Astrocyte (in vitro differentiated cells and primary cell): ENCODE data around the gene TGDS. TPM values are rescaled to one million over a fixed set of nuclear protein-coding genes. Genes with fewer than 3 reads are reported as not detected.

ENCODE experiments used
- DNase-seq: peaks from one replicate; pipeline ENCODE4 v3.0.0-alpha.2; 2010; ENCODE audit warnings: low read depth
- FAIRE-seq: peaks from 2 replicates; lab custom pipeline; 2011; peaks lifted over from hg19 to GRCh38; lab: Jason Lieb, UNC
- H2AFZ ChIP-seq: 2 replicates; pipeline ENCODE4 v1.6.0; 2012; ENCODE audit warnings: low read depth, low read length, inconsistent platforms
- H3K27ac ChIP-seq: 2 replicates; pipeline ENCODE4 v1.5.1; 2011; ENCODE audit warnings: low read depth, low read length, inconsistent platforms
- H3K27me3 ChIP-seq: 2 replicates; pipeline ENCODE4 v1.6.0; 2011; ENCODE audit warnings: low read length, inconsistent platforms; ENCODE audit not compliant: insufficient read depth
- H3K36me3 ChIP-seq: 2 replicates; pipeline ENCODE4 v1.5.1; 2011; ENCODE audit warnings: low read length, inconsistent platforms; ENCODE audit not compliant: insufficient read depth
- H3K4me1 ChIP-seq: 2 replicates; pipeline ENCODE4 v1.5.1; 2011; ENCODE audit warnings: low read length, inconsistent platforms; ENCODE audit not compliant: insufficient read depth
- H3K4me2 ChIP-seq: 2 replicates; pipeline ENCODE4 v1.6.0; 2012; ENCODE audit warnings: low read length, inconsistent platforms
- H3K4me3 ChIP-seq: 2 replicates; pipeline ENCODE4 v1.5.1; 2011; ENCODE audit warnings: low read depth, mild to moderate bottlenecking, low read length, inconsistent platforms; ENCODE audit not compliant: insufficient read depth
- H3K79me2 ChIP-seq: 2 replicates; pipeline ENCODE4 v1.6.0; 2012; ENCODE audit warnings: mild to moderate bottlenecking, low read length, inconsistent platforms; ENCODE audit not compliant: insufficient read depth
- H3K9ac ChIP-seq: 2 replicates; pipeline ENCODE4 v1.6.0; 2012; ENCODE audit warnings: mild to moderate bottlenecking, low read length, inconsistent platforms
- H3K9me3 ChIP-seq: 2 replicates; pipeline ENCODE4 v1.5.1; 2012; ENCODE audit warnings: low read depth, mild to moderate bottlenecking, low read length, inconsistent platforms; ENCODE audit not compliant: insufficient read depth
- H4K20me1 ChIP-seq: 2 replicates; pipeline ENCODE4 v1.6.0; 2012; ENCODE audit warnings: low read length, inconsistent platforms; ENCODE audit not compliant: insufficient read depth
- H3K27ac Mint-ChIP-seq: one replicate; pipeline ENCODE4 v1.8.0; 2021; ENCODE audit warnings: mild to moderate bottlenecking, mixed read lengths; ENCODE audit not compliant: unreplicated experiment
- H3K27me3 Mint-ChIP-seq: one replicate; pipeline ENCODE4 v1.8.0; 2021; ENCODE audit warnings: low read depth, mixed read lengths; ENCODE audit not compliant: unreplicated experiment
- H3K36me3 Mint-ChIP-seq: one replicate; pipeline ENCODE4 v1.8.0; 2021; ENCODE audit warnings: low read depth, mixed read lengths; ENCODE audit not compliant: unreplicated experiment
- H3K4me1 Mint-ChIP-seq: one replicate; pipeline ENCODE4 v1.8.0; 2021; ENCODE audit warnings: low read depth, mixed read lengths; ENCODE audit not compliant: unreplicated experiment
- H3K4me3 Mint-ChIP-seq: one replicate; pipeline ENCODE4 v1.8.0; 2021; ENCODE audit warnings: mild to moderate bottlenecking, moderate library complexity, mixed read lengths; ENCODE audit not compliant: unreplicated experiment
- H3K9me3 Mint-ChIP-seq: one replicate; pipeline ENCODE4 v1.8.0; 2021; ENCODE audit warnings: mild to moderate bottlenecking, mixed read lengths; ENCODE audit not compliant: unreplicated experiment
- EZH2 ChIP-seq: IDR thresholded peaks from 2 replicates; pipeline ENCODE4 v1.6.1; 2012; ENCODE audit warnings: mild to moderate bottlenecking, low read length, inconsistent platforms; ENCODE audit not compliant: insufficient read depth
- total RNA-seq: library from RNA; stranded (reverse); gene quantifications from 2 replicates; pipeline ENCODE4 v1.2.1, GENCODE V29; 2021
- TF ChIP-seq, protein P1 (sequence below): IDR thresholded peaks from 2 replicates; pipeline ENCODE4 v1.5.1; 2011; ENCODE audit warnings: low read depth, mild to moderate bottlenecking, inconsistent platforms, low read length, moderate library complexity; ENCODE audit not compliant: insufficient read depth

Gene TGDS
- total RNA-seq, 1 donor from 2014 or later, result 11.7 TPM

DNA sequence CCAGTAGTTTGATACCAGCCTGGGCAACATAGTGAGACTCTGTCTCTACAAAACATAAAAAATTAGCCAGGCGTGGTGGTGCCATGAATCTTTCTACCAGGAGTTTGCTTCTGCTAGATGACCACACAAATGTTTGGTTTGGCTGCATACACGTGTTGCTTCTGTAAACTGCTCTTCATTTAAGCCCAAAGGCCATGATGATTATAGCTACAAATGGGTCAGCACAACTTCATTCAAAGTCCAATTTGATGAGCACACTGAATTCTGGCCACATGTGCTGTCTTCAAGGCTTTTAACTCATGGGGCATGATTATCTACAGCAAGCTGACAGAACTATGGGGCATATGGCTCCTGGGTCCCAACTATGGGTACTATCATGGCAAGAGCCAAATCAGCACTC lies 70.2 kb downstream of the TGDS start:
- Histone ChIP-seq H4K20me1 (no peaks in the 10 kb centered on the region), H3K4me3 (no peak overlapping the region), H3K27me3 (peaks cover under 1% of the 10 kb centered on the region), H3K4me1 (no peaks in the 10 kb centered on the region), H2AFZ (no peak overlapping the region), H3K36me3 (no peaks in the 10 kb centered on the region), H3K9ac (no peak overlapping the region), H3K4me2 (no peak overlapping the region), H3K9me3 (no peaks in the 10 kb centered on the region), H3K79me2 (no peaks in the 10 kb centered on the region), H3K27ac (no peak overlapping the region)
- peaks cover 11% of the 10 kb centered on the region for H3K9me3 Mint-ChIP-seq
- DNase-seq, result no peak
- no peak overlapping the region for H3K4me3 Mint-ChIP-seq
- no peak for FAIRE-seq
- H3K36me3 Mint-ChIP-seq, result no peaks in the 10 kb centered on the region
- no peak for TF ChIP-seq EZH2
- TF ChIP-seq, protein P1, sequence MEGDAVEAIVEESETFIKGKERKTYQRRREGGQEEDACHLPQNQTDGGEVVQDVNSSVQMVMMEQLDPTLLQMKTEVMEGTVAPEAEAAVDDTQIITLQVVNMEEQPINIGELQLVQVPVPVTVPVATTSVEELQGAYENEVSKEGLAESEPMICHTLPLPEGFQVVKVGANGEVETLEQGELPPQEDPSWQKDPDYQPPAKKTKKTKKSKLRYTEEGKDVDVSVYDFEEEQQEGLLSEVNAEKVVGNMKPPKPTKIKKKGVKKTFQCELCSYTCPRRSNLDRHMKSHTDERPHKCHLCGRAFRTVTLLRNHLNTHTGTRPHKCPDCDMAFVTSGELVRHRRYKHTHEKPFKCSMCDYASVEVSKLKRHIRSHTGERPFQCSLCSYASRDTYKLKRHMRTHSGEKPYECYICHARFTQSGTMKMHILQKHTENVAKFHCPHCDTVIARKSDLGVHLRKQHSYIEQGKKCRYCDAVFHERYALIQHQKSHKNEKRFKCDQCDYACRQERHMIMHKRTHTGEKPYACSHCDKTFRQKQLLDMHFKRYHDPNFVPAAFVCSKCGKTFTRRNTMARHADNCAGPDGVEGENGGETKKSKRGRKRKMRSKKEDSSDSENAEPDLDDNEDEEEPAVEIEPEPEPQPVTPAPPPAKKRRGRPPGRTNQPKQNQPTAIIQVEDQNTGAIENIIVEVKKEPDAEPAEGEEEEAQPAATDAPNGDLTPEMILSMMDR, result no peak
- H3K4me1 Mint-ChIP-seq, result no peaks in the 10 kb centered on the region
- H3K27me3 Mint-ChIP-seq, result no peaks in the 10 kb centered on the region
- no peak overlapping the region for H3K27ac Mint-ChIP-seq

DNA sequence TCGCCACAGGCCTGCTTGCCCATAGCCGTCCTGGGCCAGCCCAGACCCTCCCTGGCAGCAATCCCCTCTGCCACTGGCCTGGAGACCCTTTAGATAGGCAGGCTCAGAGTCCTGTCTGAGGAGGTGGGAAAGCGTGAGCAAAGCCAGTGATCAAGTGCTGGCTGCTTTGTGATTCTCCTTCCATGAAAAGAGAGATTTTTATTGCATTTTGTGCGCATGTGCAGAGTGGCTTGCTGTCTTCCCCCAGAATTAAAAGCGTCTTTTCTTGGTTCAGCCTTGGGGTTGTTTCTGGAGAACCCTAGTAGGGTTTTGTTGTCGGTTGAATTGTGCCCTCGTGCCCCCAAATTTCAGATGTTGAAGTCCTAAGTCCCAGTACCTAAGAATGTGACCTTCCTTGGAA lies 71.5 kb downstream of the TGDS start:
- Histone ChIP-seq H3K9me3 (no peaks in the 10 kb centered on the region), H3K9ac (no peak overlapping the region), H3K27ac (no peak overlapping the region), H3K27me3 (peaks cover 3% of the 10 kb centered on the region), H3K4me3 (no peak overlapping the region), H3K79me2 (no peaks in the 10 kb centered on the region), H2AFZ (no peak overlapping the region), H3K4me2 (no peak overlapping the region), H3K4me1 (no peaks in the 10 kb centered on the region), H3K36me3 (no peaks in the 10 kb centered on the region), H4K20me1 (no peaks in the 10 kb centered on the region)
- no peak overlapping the region for H3K27ac Mint-ChIP-seq
- DNase-seq, result no peak
- TF ChIP-seq EZH2, result no peak
- H3K27me3 Mint-ChIP-seq, result no peaks in the 10 kb centered on the region
- FAIRE-seq, result no peak
- H3K4me1 Mint-ChIP-seq, result no peaks in the 10 kb centered on the region
- H3K4me3 Mint-ChIP-seq, result no peak overlapping the region
- H3K36me3 Mint-ChIP-seq, result no peaks in the 10 kb centered on the region
- peaks cover 5% of the 10 kb centered on the region for H3K9me3 Mint-ChIP-seq

Other genes with a start within 250 kb of the TGDS start
- 0.05 TPM in 1 of 2 replicates, not detected in the other for gene DCT, start 116.5 kb downstream of the TGDS start, total RNA-seq
- 10.0 and 10.5 TPM in 2 replicates for gene GPR180, start 5.7 kb upstream of the TGDS start, total RNA-seq
- gene SOX21, start 116.4 kb upstream of the TGDS start, total RNA-seq, result 0.36 and 0.77 TPM in 2 replicates